GM18505 (cell line): Measurements from ENCODE around the gene CISTR.

Experiments
- ATAC-seq: cut with Tn5 transposase; IDR thresholded peaks from one replicate; pipeline ENCODE4 v1.9.1; 2021; ENCODE audit not compliant: unreplicated experiment
- POLR2A ChIP-seq: IDR thresholded peaks from 4 replicates; pipeline ENCODE4 v1.6.1; 2011; ENCODE audit warnings: borderline replicate concordance; ENCODE audit not compliant: insufficient read depth, insufficient read length; ENCODE audit errors: extremely low read depth

Gene CISTR

GRCh38 chr12:53757101-53757770 is 5.5 kb upstream of the CISTR start:
- ATAC-seq = peak; percentile 63
- TF ChIP-seq POLR2A = no peak

- ATAC-seq = no peak
- TF ChIP-seq POLR2A = no peak
Observed at GRCh38 chr12:53756300-53757100, 4.7 kb upstream of the CISTR start.

DNA sequence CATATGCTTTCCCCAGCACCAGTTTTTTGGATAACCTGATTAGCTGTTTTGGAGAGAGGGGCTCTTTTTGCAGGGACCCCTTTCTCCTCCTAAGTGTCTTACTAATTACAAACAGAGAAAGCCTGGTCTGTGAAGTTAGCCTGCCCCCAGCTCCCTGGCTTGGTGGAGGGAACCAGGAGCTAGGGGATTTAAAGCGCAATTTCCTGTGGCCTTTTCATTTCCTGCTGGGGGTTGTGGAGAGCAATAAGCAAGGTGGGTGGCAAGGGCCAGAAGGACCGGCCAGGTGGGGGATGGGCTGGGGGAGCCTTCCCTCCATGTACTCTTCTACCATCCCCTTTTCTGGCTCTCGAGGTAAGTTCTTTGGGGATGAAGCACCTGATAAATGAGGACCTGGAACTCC is 4.1 kb upstream of the CISTR start:
- no peak for TF ChIP-seq POLR2A
- no peak for ATAC-seq

GRCh38 chr12:53755451-53755891 is 3.7 kb upstream of the CISTR start:
- no peak for ATAC-seq
- no peak for TF ChIP-seq POLR2A

DNA sequence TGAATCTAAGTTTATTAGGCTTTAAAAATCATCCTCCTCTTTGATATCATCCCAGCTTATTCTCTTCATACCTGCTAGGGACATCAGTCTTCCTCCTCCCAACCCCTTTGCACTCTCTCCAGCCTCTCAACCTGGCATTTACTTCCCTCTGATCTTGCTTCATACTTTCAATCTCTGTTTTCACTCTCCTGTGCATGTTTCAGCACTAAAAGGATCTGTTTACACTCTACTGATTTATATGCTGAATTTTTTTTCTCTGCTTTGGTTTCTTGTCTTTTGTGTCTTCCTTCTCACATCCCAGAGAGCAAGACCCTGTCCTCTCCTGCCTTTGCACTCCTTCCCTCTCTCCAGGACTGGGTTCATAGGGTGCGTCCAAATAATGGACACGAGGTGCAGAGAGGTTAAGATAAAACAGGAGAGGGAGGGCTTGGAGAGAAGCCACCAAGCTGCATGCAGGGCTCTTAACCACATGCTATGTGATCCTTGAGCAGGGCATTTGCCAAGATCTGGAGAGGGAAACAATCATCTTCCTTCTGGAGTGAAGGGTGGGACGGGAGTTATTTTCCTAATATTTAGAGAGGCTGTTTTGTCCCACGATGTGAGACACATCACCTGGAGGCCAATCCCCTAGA is 3.0 kb upstream of the CISTR start:
- TF ChIP-seq POLR2A = no peak
- ATAC-seq = no peak

GRCh38 chr12:53754188-53754585 is 2.4 kb upstream of the CISTR start:
- TF ChIP-seq POLR2A = no peak
- no peak for ATAC-seq

- TF ChIP-seq POLR2A = no peak
- ATAC-seq = no peak
Observed at GRCh38 chr12:53752621-53753020, 842 bp upstream of the CISTR start.

- no peak for TF ChIP-seq POLR2A
- ATAC-seq = no peak
Observed at GRCh38 chr12:53752192-53752601, 418 bp upstream of the CISTR start.

- peak; percentile 32 for TF ChIP-seq POLR2A
- no peak for ATAC-seq
Observed at GRCh38 chr12:53750812-53751335, 905 bp downstream of the CISTR start.

GRCh38 chr12:53749986-53750811 is 1.6 kb downstream of the CISTR start:
- no peak for ATAC-seq
- no peak for TF ChIP-seq POLR2A

DNA sequence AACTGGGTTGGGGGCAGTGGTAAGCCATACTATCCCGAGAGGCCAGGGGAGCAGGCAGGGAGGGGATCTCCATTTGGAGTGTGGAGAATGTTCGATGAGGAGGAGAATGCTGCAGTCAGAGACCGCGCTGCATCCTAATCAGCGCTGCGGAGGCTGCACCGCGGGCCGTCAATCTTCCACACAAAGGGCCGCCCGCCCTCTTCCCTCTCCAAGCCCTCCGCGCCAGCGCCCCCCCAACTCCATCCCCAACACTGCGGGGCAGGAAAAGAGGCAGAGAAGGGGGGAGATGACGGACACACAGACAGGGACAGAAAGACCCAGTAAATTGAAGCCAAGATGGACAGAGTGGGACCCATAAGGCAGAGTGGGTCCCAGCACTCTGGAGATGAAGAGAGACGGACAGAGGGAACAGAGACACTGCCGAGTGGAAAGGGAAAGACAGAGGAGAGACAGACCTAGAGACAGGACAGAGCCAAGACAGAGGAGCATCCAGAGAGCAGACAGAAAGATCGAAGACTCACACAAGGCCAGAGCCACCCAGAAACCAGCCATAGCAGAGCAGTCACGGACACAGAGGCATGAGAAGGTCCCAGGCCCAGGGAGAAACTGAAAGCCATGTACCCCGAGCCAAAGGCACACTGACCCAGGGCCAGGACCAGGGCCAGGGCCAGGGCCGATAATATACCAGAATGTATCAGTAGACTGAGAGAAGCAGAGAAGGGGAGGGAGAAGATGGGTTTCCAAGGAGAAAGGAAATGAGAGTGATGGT is 3.5 kb downstream of the CISTR start:
- no peak for ATAC-seq
- no peak for TF ChIP-seq POLR2A

DNA sequence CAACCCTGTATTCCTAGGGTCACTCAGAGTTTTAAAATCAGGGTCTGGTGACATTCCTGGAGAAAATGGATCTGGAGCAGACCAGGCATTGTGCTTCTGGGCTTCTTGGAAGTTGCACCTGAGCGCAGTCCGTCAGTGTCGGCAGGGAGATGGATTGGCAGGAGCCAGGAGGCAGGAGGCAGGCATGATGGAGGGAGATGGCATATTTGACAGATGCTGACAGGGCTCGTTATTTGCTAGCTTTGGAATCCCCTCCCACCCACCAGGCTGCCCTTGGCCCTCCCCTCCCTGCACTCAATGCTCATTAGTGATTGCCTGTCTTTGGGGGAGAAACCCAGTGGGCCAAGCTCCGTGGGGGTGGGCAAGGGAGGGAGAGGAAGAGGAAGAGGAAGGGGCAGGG is 4.7 kb downstream of the CISTR start:
- no peak for TF ChIP-seq POLR2A
- ATAC-seq = no peak
